A549 (cell line): ENCODE measurements around the gene TEX11.

Experiments used
- SREBF2 ChIP-seq: fragments of 450-650 bp; IDR thresholded peaks from 2 replicates; pipeline ENCODE4 v1.6.1; 2014; ENCODE audit warnings: mild to moderate bottlenecking, moderate library complexity
- TF ChIP-seq, protein P1 (sequence below): fragments of >200 bp; sonication (Bioruptor Twin); formaldehyde crosslinking; IDR thresholded peaks from 3 replicates; pipeline ENCODE4 v1.5.1; 2016

DNA sequence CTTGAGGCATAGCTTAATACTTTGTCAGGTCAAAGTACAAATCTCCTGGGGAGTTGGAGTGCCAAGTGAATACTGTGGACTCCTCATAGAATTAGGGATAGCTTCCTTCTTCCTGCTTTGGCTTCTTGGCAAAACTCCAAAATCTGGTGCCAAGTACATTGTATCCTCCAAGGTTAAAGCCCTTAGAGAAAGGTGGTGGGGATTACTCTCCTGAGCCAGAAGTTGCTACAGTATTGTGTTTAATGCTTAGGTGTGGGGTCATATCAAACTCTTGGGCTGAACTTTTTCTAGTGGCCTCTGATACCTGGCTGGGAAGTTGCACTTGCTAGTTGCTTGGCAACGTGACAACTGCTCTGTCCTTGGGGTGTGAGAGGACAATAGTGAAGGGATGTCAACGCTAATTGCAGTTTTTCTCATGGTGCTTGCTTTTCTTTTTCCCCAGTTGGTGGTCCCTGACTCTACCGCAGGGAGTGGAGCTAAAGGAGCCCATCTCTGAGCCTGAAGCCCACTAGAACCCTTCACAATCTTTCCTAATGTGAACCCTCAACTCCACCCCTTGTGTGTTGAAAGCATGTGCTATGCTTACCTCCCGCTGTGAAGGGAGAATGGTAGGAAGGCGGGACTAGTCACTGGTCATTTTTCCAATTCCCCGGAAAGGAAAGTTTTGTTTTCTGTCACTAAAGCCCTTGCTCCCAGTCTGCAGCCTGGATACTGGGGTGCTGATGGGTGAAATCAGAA is 428.4 kb downstream of the TEX11 start:
- TF ChIP-seq, protein P1, sequence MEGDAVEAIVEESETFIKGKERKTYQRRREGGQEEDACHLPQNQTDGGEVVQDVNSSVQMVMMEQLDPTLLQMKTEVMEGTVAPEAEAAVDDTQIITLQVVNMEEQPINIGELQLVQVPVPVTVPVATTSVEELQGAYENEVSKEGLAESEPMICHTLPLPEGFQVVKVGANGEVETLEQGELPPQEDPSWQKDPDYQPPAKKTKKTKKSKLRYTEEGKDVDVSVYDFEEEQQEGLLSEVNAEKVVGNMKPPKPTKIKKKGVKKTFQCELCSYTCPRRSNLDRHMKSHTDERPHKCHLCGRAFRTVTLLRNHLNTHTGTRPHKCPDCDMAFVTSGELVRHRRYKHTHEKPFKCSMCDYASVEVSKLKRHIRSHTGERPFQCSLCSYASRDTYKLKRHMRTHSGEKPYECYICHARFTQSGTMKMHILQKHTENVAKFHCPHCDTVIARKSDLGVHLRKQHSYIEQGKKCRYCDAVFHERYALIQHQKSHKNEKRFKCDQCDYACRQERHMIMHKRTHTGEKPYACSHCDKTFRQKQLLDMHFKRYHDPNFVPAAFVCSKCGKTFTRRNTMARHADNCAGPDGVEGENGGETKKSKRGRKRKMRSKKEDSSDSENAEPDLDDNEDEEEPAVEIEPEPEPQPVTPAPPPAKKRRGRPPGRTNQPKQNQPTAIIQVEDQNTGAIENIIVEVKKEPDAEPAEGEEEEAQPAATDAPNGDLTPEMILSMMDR, result no peak
- no peak for TF ChIP-seq SREBF2
